ENCODE measurements around the gene ZSCAN5A.
"Not testable (repeated sequence)": the region's sequence is repeated elsewhere in the genome, so short reads cannot be mapped to it uniquely, and the experiment has no call there.

The ZSCAN5A gene

DNA sequence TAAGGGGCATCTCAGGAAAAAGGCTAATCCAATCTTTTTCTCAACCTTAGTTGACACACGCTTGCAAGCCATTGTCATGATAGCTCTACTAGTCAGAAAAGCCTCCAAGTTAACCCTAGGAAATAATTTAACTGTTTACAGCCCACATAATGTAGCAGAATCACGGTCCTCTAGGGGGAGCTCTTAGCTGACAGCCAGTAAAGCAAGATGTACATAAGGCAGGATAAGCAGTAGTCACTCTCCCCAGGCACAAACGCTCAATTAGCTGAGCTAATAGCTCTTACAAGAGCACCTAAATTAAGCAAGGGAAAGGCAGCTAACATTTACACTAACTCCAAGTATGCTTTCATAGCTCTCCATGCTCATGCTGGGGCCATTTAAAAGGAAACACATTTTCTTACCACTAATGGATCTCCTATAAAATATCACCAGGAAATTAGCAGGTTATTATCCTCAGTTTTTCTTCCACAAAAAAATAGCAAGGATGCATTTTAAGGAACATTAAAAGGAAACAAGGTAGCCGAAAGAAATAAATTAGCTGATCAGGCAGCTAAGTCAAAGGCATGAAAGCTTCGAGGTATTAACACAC is 33.7 kb upstream of the ZSCAN5A start:
- TF ChIP-seq CTCF (IDR thresholded peaks at IDR 0.05; ENCODE audit: low read depth, low read length) = peak; percentile 39
- peak; percentile 8 to 43 for DNase-seq (ENCODE audit: low read depth in 2 of 2)
- H3K4me3 ChIP-seq (replicated peaks in 1 of 2; ENCODE audit: low read depth in 2 of 2, low read length in 2 of 2) = no peak overlapping the region

DNA sequence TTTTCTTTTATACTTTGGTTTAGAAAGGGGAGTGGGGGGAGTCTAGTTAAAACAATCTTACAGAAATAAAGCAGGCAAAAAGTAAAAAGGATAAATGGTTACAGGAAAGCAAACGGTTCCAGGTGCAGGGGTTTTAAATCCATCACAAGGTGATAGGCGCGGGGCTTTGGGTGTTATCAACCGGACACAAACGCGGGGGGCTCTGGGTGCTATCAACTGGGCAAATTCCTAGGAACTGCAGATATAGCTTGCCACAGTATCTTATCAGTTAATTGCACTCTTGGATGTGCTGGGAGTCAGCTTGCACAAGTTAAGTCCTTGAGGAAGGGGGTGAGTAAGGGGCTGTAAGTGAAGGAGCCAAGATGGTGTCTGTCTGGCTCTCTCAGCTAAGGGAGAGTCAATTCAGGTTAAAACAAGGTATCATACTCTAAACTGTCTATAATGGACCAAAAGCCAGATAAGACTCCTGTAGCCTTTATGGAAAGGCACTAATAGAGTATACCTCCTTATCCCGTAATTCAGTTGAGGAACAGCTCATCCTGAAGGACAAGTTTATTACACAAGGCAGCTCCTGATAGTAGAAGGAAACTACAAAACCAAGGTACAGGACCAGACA is 32.6 kb upstream of the ZSCAN5A start:
- no peak for DNase-seq (ENCODE audit: low read depth in 2 of 2)
- no peak for TF ChIP-seq CTCF (IDR thresholded peaks at IDR 0.05; ENCODE audit: low read depth, low read length)
- no peak overlapping the region for H3K4me3 ChIP-seq (replicated peaks in 1 of 2; ENCODE audit: low read depth in 2 of 2, low read length in 2 of 2)

GRCh38 chr19:56341948-56342347 is 27.3 kb upstream of the ZSCAN5A start:
- no peak for DNase-seq (ENCODE audit: low read depth in 2 of 2)
- H3K4me3 ChIP-seq (replicated peaks in 1 of 2; ENCODE audit: low read depth in 2 of 2, low read length in 2 of 2) = no peak overlapping the region
- no peak for TF ChIP-seq CTCF (IDR thresholded peaks at IDR 0.05; ENCODE audit: low read depth, low read length)

DNA sequence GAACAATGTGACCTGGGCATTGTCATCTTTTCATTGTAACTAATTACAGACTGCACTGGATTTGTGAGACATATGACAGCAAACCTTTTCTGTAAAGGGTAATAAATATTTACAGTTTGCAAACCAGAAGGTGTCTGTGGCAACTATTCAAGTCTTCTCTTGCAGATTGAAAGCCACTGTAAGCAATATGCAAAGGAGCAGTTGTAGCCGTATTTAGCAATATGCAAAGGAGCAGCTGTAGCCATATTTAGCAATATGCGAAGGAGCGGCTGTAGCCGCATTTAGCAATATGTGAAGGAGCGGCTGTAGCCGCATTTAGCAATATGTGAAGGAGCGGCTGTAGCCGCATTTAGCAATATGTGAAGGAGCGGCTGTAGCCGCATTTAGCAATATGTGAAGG is 24.4 kb upstream of the ZSCAN5A start:
- H3K4me3 ChIP-seq (replicated peaks in 1 of 2; ENCODE audit: low read depth in 2 of 2, low read length in 2 of 2); DNase-seq (ENCODE audit: low read depth in 2 of 2): not testable (repeated sequence)

DNA sequence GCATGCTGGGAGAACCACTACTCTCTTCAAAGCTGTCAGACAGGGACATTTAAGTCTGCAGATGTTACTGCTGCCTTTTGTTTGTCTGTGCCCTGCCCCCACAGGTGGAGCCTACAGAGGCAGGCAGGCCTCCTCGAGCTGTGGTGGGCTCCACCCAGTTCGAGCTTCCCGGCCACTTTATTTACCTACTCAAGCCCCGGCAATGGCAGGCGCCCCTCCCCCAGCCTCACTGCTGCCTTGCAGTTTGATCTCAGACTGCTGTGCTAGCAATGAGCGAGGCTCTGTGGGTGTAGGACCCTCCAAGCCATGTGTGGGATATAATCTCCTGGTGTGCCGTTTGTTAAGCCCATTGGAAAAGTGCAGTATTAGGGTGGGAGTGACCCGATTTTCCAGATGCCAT is 22.4 kb upstream of the ZSCAN5A start:
- not testable (repeated sequence) for DNase-seq (ENCODE audit: low read depth in 2 of 2); H3K4me3 ChIP-seq (replicated peaks in 1 of 2; ENCODE audit: low read depth in 2 of 2, low read length in 2 of 2)

DNA sequence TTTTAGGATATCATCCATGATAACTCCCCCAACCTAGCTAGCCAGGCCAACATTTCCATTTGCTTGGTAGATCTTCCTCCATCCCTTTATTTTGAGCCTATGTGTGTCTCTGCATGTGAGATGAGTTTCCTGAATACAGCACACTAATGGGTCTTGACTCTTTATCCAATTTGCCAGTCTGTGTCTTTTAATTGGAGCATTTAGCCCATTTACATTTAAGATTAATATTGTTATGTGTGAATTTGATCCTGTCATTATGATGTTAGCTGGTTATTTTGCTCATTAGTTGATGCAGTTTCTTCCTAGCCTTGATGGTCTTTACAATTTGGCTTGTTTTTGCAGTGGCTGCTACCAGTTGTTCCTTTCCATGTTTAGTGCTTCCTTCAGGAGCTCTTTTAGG is 20.7 kb upstream of the ZSCAN5A start:
- H3K4me3 ChIP-seq (replicated peaks in 1 of 2; ENCODE audit: low read depth in 2 of 2, low read length in 2 of 2); DNase-seq (ENCODE audit: low read depth in 2 of 2): not testable (repeated sequence)

DNA sequence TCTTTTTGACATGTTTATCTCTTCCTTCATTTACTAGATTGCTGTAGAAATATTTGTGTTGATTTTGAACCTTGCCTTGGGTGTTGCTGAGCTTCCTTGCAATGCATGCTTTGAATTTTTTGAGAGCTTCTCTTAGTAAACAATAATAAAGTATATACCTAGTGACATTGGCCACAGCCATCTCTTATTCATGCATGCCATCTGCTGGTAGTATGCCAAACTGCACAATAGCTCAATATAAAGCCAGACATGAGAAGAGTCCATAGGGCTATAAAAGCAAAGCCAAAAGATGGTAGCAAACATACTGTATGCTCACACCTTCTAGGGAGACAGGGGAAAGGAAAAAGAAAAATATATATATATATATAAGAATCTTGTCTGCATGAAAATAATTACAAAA is 18.9 kb upstream of the ZSCAN5A start:
- DNase-seq (ENCODE audit: low read depth in 2 of 2) = peak; percentile 78 to 80
- peak; percentile 81 for TF ChIP-seq CTCF (IDR thresholded peaks at IDR 0.05; ENCODE audit: low read depth, low read length)
- H3K4me3 ChIP-seq (replicated peaks in 1 of 2; ENCODE audit: low read depth in 2 of 2, low read length in 2 of 2) = no peak overlapping the region

DNA sequence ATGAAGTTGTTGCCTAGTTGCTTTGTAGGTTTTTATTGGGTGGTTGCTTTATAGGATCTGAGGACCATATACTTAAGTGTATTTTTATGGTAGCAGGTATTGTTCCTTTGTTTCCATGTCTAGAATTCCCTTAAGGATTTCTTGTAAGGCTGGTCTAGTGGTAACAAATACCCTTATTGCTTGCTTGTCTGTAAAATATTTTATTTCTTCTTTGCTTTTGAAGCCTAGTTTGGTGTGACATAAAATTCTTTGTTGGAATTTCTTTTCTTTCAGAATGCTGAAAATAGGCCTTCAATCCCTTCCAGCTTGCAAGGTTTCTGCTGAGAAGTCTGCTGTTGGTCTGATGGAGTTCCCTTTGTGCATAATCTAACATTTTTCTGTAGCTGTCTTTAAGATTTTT is 18.1 kb upstream of the ZSCAN5A start:
- no peak for DNase-seq (ENCODE audit: low read depth in 2 of 2)
- no peak for TF ChIP-seq CTCF (IDR thresholded peaks at IDR 0.05; ENCODE audit: low read depth, low read length)
- H3K4me3 ChIP-seq (replicated peaks in 1 of 2; ENCODE audit: low read depth in 2 of 2, low read length in 2 of 2) = no peak overlapping the region

All from cardiac fibroblast (primary cell).